HEK293T (cell line): ENCODE measurements around the gene RBBP8.

Source experiments
- CTCF ChIA-PET: fragments of 350-600 bp; formaldehyde crosslinking; extraction: SDS; loops from one replicate; lab custom pipeline; 2021; ENCODE audit warnings: antibody characterized with exemption, inconsistent platforms; lab: Yijun Ruan, JAX
- POLR2A ChIA-PET: fragments of 350-600 bp; formaldehyde crosslinking; extraction: SDS; loops from one replicate; lab custom pipeline; 2020; ENCODE audit warnings: antibody characterized with exemption, inconsistent platforms; lab: Yijun Ruan, JAX
- DNase-seq: peaks from one replicate; pipeline ENCODE4 v3.0.0; 2012; ENCODE audit warnings: mixed read lengths; ENCODE audit errors: extremely low spot score
- ARNT ChIP-seq: fragments of 450-650 bp; IDR thresholded peaks from 2 replicates; pipeline ENCODE4 v1.6.1; 2017; ENCODE audit warnings: mild to moderate bottlenecking
- BHLHE40 ChIP-seq: fragments of 450-650 bp; IDR thresholded peaks from 2 replicates; pipeline ENCODE4 v1.6.1; 2016; ENCODE audit warnings: mild to moderate bottlenecking, moderate library complexity, borderline replicate concordance
- CTBP1 ChIP-seq: fragments of 450-650 bp; IDR thresholded peaks from 2 replicates; pipeline ENCODE4 v1.6.1; 2016; ENCODE audit warnings: borderline replicate concordance
- ELF4 ChIP-seq: fragments of 450-650 bp; IDR thresholded peaks from 2 replicates; pipeline ENCODE4 v1.6.1; 2017; ENCODE audit warnings: antibody characterized with exemption
- FOXA1 ChIP-seq: fragments of 450-650 bp; IDR thresholded peaks from 2 replicates; pipeline ENCODE4 v1.6.1; 2016; ENCODE audit warnings: mild to moderate bottlenecking
- FOXK2 ChIP-seq: fragments of 450-650 bp; IDR thresholded peaks from 2 replicates; pipeline ENCODE4 v1.6.1; 2016; ENCODE audit warnings: mild to moderate bottlenecking
- FOXM1 ChIP-seq: fragments of 450-650 bp; IDR thresholded peaks from 2 replicates; pipeline ENCODE4 v1.6.1; 2017; ENCODE audit warnings: mild to moderate bottlenecking, borderline replicate concordance
- HDGF ChIP-seq: fragments of 450-650 bp; IDR thresholded peaks from 2 replicates; pipeline ENCODE4 v1.6.1; 2017; ENCODE audit warnings: antibody characterized with exemption, borderline replicate concordance
- L3MBTL2 ChIP-seq: fragments of 450-650 bp; conservative IDR thresholded peaks from 2 replicates; pipeline ENCODE4 v1.6.1; 2016; ENCODE audit warnings: mild to moderate bottlenecking
- LEF1 ChIP-seq: fragments of 450-650 bp; IDR thresholded peaks from 2 replicates; pipeline ENCODE4 v1.6.1; 2017; ENCODE audit warnings: mild to moderate bottlenecking, borderline replicate concordance
- NFRKB ChIP-seq: fragments of 450-650 bp; IDR thresholded peaks from 2 replicates; pipeline ENCODE4 v1.6.1; 2016; ENCODE audit warnings: mild to moderate bottlenecking, moderate library complexity
- PKNOX1 ChIP-seq: fragments of 450-650 bp; IDR thresholded peaks from 2 replicates; pipeline ENCODE4 v1.6.1; 2016
- SP1 ChIP-seq: fragments of 450-650 bp; IDR thresholded peaks from 2 replicates; pipeline ENCODE4 v1.6.1; 2017
- SUZ12 ChIP-seq: fragments of 450-650 bp; IDR thresholded peaks from 2 replicates; pipeline ENCODE4 v1.6.1; 2016; ENCODE audit warnings: mild to moderate bottlenecking
- TARDBP ChIP-seq: fragments of 450-650 bp; IDR thresholded peaks from 2 replicates; pipeline ENCODE4 v1.6.1; 2016
- ZNF384 ChIP-seq: fragments of 450-650 bp; IDR thresholded peaks from 2 replicates; pipeline ENCODE4 v1.6.1; 2016

The RBBP8 gene

GRCh38 chr18:22981274-22982133, 48.4 kb downstream of the RBBP8 start:
- DNase-seq: no peak
- CTCF ChIA-PET: interaction anchor here (0.6 to 1.6 kb wide), 3 partner anchors 24 to 57 kb away, joined by 4 to 5 read pairs (median 4); no protein-coding TSS in a partner anchor
- no peak for TF ChIP-seq BHLHE40
- POLR2A ChIA-PET: no interaction called here

DNA sequence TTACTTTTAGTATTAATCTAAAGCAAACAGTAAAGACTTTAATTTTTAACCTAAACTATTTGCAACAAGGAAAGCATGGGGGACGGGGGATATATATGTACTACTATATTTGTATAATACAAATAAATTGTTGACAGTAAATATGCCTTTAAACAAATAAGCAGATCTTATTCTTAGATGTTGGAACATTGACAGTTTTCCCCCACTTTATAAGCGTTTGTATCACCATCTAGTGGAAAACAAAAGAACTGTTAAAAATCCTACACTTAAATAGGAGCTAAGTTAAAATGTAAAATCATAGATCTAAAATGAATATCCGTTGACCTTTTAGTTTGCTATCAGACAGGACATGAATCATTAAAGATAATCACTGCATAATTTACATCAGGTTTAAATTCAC, 50.0 kb downstream of the RBBP8 start:
- ChIA-PET CTCF (interaction anchor here (0.5 to 1.7 kb wide), 9 partner anchors 8 to 809 kb away, joined by 3 to 5 read pairs (median 4); no protein-coding TSS in a partner anchor), POLR2A (interaction anchor here (1.1 kb wide), 1 partner anchor 50 kb away, joined by 3 read pairs; the partner anchor contains the start of gene RBBP8)
- peak; percentile 19 for DNase-seq
- no peak for TF ChIP-seq ARNT
- TF ChIP-seq PKNOX1: no peak
- TF ChIP-seq NFRKB: no peak
- no peak for TF ChIP-seq ZNF384
- no peak for TF ChIP-seq FOXM1
- no peak for TF ChIP-seq FOXA1
- no peak for TF ChIP-seq SUZ12
- no peak for TF ChIP-seq HDGF
- no peak for TF ChIP-seq BHLHE40
- no peak for TF ChIP-seq ELF4

DNA sequence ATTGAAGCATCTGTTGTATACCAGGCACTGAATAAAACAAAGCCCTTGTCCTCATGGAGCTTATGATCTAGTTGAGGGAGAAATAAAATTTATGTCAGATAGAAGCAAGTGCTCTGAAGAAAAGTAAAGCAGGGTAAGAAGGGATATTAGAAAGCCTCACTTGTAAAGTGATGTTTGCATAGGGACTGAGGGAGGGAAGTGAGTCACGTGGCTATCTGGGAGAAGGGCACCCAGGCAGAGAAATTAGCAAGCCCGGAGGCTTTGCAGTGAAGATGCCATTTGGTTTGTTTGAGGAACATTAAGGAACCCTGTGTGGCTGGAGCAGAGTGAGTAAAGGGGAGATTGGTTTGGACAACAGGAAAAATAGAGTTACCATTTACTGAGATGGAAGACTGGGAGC, 52.1 kb downstream of the RBBP8 start:
- DNase-seq: no peak
- ChIA-PET CTCF (no interaction called here), POLR2A (no interaction called here)
- TF ChIP-seq ZNF384 (no peak), FOXK2 (no peak), L3MBTL2 (no peak), SP1 (no peak), PKNOX1 (no peak), BHLHE40 (no peak), ARNT (no peak), ELF4 (no peak), CTBP1 (no peak), LEF1 (no peak), FOXM1 (no peak), HDGF (no peak)

- DNase-seq: no peak
- ChIA-PET POLR2A (no interaction called here), CTCF (no interaction called here)
- TF ChIP-seq FOXK2 (no peak), L3MBTL2 (no peak)
Measured at GRCh38 chr18:22987547-22988189, 54.5 kb downstream of the RBBP8 start.

DNA sequence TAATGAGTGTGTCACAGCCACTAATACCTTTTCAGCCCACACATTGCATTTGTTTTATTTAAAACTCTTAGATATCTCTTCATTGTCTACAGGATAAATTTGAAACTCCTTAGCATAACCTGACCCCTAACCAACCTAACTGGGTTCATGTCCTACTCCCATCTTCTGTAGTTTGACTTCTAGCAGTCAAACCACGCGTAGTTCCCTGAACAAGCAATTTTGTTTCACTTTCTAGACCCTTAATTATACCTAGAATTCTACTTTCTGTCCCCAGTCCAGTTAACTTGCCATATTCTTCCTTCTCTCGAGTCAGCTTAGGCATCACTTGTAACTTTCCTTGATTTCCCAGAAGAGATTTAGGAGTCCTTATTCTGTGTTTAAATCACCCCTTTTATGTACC, 55.1 kb downstream of the RBBP8 start:
- DNase-seq: no peak
- ChIA-PET POLR2A (no interaction called here), CTCF (no interaction called here)
- TF ChIP-seq ELF4 (no peak), ARNT (no peak), FOXA1 (no peak), FOXK2 (no peak), LEF1 (no peak), CTBP1 (no peak), HDGF (no peak), L3MBTL2 (no peak), FOXM1 (no peak), BHLHE40 (no peak), NFRKB (no peak), SUZ12 (no peak), TARDBP (no peak)

DNA sequence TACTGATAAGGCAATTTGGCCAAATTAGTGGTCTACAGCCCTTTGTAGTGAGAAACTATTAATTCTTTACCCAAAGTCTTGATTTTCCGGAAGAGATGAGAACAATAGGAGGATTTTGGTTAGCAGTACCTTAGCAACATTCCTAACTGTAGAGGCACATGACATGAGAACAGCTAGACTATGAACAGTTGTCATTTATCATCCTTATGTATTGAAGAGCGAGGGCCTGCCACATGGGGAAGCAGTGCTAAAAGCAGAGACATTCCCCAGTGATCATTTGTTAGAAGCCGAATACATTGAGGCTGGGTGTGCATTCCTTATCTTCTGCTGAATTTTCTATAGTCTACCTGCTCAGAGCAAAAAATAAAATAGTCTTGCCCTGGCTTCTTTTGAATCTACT, 65.2 kb downstream of the RBBP8 start:
- POLR2A ChIA-PET: no interaction called here
- DNase-seq: no peak
- no peak for TF ChIP-seq NFRKB
- no peak for TF ChIP-seq CTBP1
- TF ChIP-seq TARDBP: no peak
- no peak for TF ChIP-seq FOXK2
- TF ChIP-seq PKNOX1: no peak
- no peak for TF ChIP-seq L3MBTL2
- TF ChIP-seq ELF4: no peak
- no peak for TF ChIP-seq SP1
- no peak for TF ChIP-seq ARNT
- TF ChIP-seq ZNF384: no peak
- TF ChIP-seq FOXA1: no peak
- TF ChIP-seq BHLHE40: no peak

More for the DNA sequence above, 65.2 kb downstream of the RBBP8 start:
- CTCF ChIA-PET: no interaction called here
